GM13977 (cell line): ENCODE results near the gene RNU6-1.

Source experiments
- DNase-seq: peaks from one replicate; pipeline ENCODE4 v3.0.0; 2012; ENCODE audit warnings: low spot score
- in situ Hi-C: fragments of 300-500 bp; cut with MboI; formaldehyde crosslinking; loops from one replicate; pipeline ENCODE4 v1.12.0; 2022; ENCODE audit warnings: low sequenced_read_pairs, low pct_unique_long_range_greater_than_20kb, mixed read lengths, inconsistent platforms; ENCODE audit not compliant: unreplicated experiment
- TF ChIP-seq, protein P1 (sequence below): IDR thresholded peaks from 2 replicates; pipeline ENCODE4 v1.5.1; 2012; ENCODE audit warnings: mild to moderate bottlenecking, control low read depth; ENCODE audit not compliant: insufficient read depth; ENCODE audit errors: extremely low read depth, missing control alignments

RNU6-1 gene

DNA sequence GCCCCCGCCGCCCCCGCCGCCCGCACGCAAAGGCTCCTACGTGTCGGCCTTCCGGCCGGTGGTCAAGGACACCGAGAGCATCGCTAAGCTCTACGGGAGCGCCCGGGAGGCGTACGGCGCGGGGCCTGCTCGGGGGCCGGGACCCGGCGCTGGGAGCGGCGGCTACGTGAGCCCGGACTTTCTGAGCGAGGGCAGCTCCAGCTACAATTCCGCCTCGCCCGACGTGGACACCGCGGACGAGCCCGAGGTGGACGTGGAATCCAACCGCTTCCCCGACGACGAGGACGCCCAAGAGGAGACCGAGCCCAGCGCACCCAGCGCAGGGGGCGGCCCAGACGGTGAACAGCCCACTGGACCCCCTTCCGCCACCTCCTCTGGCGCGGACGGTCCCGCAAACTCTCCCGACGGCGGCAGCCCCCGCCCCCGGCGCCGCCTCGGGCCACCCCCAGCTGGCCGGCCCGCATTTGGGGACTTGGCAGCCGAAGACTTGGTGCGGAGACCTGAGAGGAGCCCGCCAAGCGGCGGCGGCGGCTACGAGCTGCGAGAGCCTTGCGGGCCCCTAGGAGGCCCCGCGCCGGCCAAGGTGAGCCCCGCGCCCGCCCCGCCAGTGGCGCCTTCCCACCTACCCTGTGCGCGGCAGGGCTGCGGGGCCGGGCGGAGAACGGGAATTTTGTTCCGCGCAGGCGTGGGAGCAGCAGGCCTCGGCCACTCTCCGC, 12.1 kb downstream of the RNU6-1 start:
- TF ChIP-seq, protein P1, sequence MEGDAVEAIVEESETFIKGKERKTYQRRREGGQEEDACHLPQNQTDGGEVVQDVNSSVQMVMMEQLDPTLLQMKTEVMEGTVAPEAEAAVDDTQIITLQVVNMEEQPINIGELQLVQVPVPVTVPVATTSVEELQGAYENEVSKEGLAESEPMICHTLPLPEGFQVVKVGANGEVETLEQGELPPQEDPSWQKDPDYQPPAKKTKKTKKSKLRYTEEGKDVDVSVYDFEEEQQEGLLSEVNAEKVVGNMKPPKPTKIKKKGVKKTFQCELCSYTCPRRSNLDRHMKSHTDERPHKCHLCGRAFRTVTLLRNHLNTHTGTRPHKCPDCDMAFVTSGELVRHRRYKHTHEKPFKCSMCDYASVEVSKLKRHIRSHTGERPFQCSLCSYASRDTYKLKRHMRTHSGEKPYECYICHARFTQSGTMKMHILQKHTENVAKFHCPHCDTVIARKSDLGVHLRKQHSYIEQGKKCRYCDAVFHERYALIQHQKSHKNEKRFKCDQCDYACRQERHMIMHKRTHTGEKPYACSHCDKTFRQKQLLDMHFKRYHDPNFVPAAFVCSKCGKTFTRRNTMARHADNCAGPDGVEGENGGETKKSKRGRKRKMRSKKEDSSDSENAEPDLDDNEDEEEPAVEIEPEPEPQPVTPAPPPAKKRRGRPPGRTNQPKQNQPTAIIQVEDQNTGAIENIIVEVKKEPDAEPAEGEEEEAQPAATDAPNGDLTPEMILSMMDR: no peak
- DNase-seq: no peak
- in situ Hi-C loops: no loop called here

DNA sequence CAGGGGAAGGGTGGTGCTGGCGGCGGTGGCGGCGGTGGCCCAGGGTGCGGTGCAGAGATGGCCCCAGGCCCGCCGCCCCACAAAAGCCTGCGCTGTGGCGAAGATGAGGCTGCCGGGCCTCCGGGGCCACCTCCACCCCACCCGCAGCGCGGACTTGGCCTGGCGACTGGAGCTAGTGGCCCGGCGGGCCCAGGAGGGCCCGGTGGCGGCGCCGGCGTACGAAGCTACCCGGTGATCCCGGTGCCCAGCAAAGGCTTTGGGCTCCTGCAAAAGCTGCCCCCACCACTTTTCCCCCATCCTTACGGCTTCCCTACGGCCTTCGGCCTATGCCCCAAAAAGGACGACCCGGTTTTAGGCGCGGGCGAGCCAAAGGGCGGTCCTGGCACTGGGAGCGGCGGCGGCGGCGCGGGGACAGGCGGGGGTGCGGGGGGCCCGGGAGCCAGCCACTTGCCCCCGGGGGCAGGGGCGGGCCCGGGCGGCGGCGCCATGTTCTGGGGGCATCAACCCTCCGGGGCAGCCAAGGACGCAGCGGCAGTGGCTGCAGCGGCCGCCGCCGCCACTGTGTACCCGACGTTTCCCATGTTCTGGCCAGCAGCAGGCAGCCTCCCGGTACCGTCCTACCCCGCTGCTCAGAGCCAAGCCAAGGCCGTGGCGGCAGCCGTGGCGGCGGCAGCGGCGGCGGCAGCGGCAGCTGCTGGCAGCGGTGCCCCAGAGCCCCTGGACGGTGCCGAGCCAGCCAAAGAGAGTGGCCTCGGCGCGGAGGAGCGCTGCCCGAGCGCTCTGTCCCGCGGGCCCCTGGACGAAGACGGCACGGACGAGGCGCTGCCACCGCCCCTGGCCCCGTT, 12.9 kb downstream of the RNU6-1 start:
- DNase-seq: peak; percentile 50
- TF ChIP-seq, protein P1: no peak
- in situ Hi-C loops: no loop called here

DNA sequence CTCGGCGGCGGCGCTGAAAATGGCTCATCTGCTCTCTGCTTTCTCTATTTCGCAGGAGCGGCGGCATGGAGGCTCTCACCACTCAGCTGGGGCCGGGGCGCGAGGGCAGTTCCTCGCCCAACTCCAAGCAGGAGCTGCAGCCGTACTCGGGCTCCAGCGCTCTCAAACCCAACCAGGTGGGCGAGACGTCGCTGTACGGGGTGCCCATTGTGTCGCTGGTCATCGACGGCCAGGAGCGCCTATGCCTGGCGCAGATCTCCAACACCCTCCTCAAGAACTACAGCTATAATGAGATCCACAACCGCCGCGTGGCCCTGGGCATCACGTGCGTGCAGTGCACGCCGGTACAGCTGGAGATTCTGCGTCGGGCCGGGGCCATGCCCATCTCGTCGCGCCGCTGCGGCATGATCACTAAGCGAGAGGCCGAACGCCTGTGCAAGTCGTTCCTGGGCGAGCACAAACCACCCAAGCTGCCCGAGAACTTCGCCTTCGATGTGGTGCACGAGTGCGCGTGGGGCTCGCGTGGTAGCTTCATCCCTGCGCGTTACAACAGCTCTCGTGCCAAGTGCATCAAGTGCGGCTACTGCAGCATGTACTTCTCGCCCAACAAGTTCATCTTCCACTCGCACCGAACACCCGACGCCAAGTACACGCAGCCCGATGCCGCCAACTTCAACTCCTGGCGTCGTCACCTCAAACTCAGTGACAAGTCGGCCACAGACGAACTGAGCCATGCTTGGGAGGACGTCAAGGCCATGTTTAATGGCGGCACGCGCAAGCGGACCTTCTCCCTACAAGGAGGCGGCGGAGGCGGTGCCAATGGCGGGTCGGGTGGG, 13.7 kb downstream of the RNU6-1 start:
- in situ Hi-C loops: no loop called here
- DNase-seq: no peak
- TF ChIP-seq, protein P1: no peak

DNA sequence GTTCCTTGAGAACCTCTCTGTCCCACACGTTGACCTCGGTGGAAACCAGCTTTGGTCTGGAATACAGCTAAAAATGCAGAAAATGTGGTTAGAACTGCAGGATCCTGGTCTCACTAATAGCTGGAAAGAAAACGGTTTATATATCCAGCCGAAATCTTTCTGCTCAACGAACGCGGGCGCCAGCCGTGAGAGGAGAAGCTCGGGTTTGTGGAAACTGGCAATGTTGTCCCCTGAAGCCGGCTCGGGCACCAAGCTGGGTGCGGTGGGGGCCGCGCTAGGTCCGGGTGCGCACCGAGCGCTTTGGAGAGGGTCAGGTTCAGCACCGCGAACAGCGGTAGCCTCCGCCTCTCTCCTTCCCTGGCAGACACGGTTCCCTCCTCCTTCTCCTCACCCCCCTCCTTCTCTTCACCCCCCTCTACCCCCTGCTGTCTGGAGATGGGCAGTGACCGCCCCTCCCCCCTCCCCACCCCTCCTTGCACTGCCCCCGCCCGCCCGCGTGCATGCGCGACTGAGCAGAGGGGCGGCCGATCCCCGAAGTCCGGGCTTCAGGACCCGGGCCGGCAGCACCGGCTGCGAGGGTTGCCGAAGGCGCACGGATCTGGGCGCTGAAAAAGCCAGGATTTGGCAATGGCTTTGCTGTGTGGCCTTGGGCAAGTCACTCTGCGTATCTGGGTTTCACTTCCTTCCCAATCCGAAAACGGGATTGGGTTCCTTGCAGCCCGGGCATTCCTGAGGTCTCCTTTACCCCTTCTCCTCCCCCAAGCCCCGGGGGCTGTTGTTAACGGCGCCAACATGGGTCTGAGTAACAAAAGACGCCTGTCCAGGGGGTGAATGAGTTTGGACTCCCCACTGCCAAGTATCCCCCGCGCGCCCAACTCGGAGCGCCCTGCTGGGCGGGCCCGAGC, 14.6 kb downstream of the RNU6-1 start, which contains the start of gene SKOR1:
Gene SKOR1 (plus strand): TSS at position 534 of the 905 bp plus-strand sequence. CDS start 94 bp downstream, at position 628.
- TF ChIP-seq, protein P1: no peak
- in situ Hi-C loops: no loop called here
- DNase-seq: peak; percentile 73

DNA sequence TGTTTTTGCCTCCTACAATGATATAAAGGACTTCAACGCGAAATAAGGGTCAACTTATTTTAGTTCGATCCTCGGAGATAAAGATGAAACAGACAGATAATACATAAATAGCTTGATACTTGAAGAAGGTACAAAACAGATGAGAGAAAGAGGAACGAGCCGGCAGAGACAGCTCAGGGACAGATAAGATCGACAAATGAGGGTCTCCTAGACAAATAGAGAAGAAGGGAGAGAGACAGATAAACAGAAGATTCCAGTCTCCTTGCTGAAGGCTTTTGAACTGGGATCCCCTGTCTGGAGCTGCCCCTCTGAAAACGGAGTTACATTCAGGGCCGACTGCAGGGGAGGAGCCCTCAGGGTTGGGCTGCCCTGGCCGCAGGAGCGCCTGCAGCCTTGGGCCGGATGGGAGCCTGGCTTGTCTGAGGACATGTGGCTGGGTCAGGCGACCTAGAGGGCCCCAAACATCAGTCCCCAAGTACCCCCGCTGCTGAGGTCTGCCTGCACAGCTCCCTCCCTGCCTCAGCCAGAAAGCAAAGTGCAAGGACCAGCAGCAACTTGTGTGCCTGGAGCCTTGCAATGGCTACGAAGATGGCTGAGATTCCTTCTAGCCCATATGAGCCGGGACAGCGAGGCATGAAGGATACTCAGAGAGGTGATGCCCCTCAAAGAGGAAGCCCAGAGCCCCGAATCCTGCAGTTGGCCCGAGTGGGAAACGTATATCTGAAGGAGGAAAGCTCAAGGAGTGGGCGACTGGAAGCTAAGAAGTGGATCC, 15.5 kb downstream of the RNU6-1 start:
- peak; percentile 49 for DNase-seq
- TF ChIP-seq, protein P1: no peak
- in situ Hi-C loops: no loop called here
